GM18505 (cell line): Measurements from ENCODE around the gene PLA2G1B.

Source experiments
- ATAC-seq: cut with Tn5 transposase; IDR thresholded peaks from one replicate; pipeline ENCODE4 v1.9.1; 2021; ENCODE audit not compliant: unreplicated experiment
- POLR2A ChIP-seq: IDR thresholded peaks from 4 replicates; pipeline ENCODE4 v1.6.1; 2011; ENCODE audit warnings: borderline replicate concordance; ENCODE audit not compliant: insufficient read depth, insufficient read length; ENCODE audit errors: extremely low read depth

Gene PLA2G1B

DNA sequence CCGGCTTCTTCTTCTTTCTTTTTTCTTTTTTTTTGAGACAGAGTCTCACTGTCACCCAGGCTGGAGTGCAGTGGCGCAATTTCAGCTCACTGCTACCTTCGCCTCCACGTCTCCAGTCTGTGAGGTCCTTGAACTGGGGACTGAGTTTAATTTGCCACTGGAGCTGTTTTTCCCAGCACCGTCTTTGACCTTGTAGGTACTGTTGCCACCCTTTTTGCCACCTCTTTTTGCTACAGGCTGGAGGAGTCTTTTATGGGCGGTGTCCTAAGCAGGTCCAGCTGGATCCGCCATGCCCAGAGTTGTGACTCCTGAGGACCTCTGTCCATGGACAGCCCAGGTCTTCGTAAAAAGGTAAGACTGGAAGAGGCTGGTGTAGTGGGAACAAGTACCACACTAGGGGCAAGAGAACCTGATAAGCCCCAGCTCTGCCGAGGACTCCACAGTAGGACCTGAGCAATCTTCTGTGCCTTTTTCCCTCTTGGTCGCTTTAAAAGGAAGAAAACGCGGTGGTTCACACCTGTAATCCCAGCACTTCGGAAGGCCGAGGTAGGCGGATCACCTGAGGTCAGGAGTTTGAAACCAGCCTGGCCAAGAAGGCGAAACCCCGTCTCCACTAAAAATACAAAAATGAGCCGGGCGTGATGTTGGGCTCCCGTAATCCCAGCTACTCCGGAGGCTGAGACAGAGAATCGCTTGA is 36.8 kb downstream of the PLA2G1B start:
- no peak for ATAC-seq
- no peak for TF ChIP-seq POLR2A

DNA sequence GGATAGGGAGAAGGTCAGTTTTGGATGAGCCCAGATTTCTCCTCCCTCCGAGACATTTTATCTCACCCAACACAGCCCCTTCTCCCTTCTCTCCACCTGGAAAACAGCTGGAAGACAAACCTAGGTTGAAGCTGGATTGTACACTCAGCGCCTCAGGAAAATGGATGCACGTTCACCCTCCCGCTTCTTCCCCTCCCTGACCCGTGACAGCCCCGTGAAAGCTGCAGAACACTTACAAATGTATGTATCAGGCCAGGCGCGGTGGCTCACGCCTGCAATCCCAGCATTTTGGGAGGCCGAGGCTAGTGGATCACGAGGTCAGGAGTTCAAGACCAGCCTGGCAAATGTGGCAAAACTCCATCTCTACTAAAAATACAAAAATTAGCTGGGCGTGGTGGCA is 40.1 kb downstream of the PLA2G1B start:
- no peak for ATAC-seq
- TF ChIP-seq POLR2A: no peak

DNA sequence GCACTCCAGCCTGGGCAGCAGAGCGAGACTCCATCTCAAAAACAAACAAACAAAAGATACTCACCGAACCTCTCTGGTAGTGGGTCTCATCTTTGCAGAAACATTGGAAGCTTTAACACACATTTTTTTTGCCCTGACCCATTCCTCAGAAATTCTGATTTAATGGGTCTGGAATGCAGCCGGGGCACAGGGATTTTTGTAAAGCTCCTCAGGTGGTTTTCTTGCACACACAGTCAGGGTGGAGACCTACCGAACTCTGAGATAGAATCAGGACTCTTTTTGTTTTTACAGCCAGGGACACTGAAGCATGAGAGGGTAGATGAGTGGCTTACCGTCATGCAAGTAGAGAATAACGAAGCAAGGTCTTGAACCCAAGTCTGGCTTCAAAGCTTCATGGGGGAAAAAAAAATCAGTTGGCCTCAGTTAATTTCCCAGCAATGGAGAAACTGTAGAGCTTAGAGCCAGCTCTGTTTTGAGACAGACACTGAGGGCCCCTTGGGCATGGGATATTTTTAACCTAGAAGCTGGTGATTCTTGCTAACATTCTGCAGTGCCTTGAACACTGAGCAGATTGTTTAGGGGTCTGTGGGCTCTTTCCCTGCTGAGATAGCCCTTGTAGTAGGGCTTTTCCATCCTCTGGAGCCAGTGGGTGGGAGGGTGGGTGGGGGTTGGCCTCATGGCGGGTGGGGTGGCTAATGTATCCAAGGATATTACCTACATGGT is 40.6 kb downstream of the PLA2G1B start:
- TF ChIP-seq POLR2A: no peak
- no peak for ATAC-seq

DNA sequence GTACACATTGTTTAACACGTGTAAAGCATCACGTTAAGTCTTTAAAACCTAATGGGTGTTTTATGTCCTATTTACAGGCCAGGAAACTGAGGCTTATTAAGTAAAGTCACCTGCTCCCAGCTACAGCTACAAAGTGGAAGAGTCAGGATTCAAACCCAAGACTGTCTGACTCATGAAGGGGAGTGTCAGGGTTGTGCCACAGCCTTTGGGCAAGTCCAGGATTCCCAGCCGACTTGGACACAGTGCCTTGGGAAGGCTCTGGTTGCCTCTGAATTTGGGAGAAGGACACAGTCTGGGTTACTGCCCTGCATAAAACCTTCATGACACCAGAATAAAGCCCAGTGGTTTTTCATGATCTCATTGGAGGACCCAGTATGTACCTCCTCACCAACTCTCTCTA is 43.2 kb downstream of the PLA2G1B start:
- ATAC-seq: no peak
- no peak for TF ChIP-seq POLR2A

DNA sequence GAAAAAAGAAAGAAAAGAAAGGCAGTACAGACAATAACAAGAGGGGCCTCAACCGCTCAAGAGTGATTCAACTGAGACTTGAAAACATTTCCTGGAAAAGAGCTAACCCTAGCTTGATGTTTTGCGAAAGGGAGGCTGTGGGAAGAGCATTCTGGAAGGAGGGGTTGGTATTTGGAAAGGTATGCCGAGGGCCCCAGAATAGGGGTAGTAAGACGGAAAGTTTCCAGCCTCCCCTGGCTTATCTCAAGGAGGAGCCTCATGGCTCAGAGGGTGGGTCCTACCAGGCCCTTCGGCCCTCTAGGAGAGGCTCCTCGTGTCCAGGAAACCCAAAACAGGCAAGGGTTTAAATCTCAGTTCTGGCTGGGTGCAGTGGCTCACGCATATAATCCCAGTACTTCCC is 44.3 kb downstream of the PLA2G1B start:
- no peak for TF ChIP-seq POLR2A
- ATAC-seq: no peak

DNA sequence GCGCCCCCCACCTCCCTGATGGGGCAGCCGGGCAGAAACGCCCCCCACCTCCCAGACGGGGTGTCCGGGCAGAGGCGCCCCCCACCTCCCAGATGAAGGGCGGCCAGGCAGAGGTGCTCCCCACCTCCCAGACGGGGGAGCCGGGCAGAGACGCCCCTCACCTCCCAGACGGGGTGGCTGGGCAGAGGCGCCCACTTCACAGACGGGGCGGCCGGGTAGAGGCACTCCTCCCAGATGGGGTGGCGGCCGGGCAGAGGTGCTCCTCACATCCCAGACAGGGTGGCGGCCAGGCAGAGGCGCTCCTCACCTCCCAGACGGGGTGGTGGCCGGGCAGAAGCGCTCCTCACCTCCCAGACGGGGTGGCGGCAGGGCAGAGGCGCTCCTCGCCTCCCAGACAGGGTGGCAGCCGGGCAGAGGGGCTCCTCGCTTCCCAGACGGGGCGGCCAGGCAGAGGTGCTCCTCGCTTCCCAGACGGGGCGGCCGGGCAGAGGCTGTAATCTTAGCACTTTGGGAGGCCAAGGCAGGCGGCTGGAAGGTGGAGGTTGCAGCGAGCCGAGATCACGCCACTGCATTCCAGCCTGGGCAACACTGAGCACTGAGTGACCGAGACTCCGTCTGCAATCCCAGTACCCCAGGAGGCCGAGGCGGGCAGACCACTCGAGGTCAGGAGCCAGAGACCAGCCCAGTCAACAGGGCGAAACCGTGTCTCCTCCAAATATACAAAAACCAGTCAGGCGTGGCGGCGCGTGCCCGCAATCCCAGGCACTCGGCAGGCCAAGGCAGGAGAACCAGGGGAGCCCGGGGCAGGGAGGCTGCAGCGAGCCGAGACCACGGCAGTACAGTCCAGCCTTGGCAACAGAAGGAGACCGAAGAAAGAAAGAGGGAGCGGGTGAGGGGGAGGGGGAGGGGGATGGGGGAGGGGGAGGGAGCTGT is 49.2 kb downstream of the PLA2G1B start:
- ATAC-seq: no peak
- TF ChIP-seq POLR2A: no peak

DNA sequence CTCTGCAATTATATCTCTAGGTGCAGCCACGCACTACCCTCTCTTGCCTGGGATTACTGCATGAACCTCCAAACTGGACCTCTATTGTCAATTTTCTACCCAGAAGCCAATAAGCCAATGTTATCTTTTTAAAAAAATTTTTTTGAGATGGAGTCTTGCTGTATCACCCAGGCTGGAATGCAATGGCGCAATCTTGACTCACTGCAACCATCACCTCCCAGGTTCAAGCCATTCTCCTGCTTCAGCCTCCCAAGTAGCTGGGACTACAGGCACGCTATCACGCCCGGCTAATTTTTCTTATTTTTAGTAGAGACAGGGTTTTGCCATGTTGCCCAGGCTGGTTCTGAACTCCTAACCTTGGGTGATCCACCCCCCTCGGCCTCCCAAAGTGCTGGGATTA is 50.8 kb downstream of the PLA2G1B start:
- no peak for ATAC-seq
- TF ChIP-seq POLR2A: no peak
